HG02943 (cell line): Measurements from ENCODE around the gene IPO8.
"Not testable (repeated sequence)": the region's sequence is repeated elsewhere in the genome, so short reads cannot be mapped to it uniquely, and the experiment has no call there.

ENCODE experiments used
- ATAC-seq: cut with Tn5 transposase; IDR thresholded peaks from one replicate; pipeline ENCODE4 v1.9.1; 2021; ENCODE audit warnings: mild to moderate bottlenecking, low read depth, moderate library complexity; ENCODE audit not compliant: unreplicated experiment

The IPO8 gene

DNA sequence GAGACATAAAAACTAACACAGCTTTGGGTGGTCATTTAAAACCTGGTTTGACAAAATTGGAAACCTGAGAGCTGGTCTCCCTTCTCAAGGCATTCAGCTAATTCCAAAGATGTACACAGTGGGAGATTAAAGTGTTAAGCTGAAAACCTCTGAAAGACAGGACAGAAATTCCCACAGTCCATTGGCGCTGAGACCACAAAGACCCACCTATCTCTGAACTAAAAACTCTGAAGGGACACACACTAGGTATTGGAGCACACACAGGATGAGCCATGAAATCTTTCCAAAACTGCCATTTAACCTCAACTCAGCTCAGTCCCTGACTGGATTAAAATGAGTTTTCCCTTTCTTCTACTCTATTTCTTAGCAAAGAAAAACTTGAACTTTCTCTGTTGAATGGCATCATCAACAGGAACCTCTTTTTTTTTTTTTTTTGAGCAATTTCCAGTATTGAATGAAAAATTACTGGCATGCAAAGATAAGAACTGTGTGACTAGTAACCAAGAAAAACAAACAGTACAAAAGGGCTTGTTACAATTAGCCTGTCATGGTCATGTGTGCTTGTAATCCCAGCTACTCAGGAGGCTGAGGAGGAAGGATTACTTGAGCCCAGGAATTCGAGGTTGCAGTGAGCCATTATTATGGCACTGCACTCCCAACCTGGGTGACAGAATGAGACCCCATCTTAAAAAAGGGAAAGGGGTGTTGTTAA, 82.4 kb downstream of the IPO8 start:
- ATAC-seq: no peak

GRCh38 chr12:30610718-30611117, 85.0 kb downstream of the IPO8 start:
- ATAC-seq: no peak

DNA sequence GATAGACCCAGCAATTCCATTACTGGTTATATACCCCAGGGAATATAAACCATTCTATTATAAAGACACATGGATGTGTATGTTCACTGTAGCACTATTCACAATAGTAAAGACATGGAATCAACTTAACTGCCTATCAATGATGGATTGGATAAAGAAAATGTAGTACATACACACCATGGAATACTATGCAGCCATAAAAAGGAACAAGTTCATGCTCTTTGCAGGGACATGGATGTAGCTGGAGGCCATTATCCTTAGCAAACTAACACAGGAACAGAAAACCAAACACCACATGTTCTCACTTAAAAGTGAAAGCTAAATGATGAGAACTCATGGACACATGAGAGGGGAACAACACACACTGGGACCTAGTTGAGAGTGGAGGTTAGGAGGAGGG, 85.8 kb downstream of the IPO8 start:
- ATAC-seq: not testable (repeated sequence)

- ATAC-seq: not testable (repeated sequence)
Observed at GRCh38 chr12:30604302-30604701, 91.4 kb downstream of the IPO8 start.

- no peak for ATAC-seq
Observed at GRCh38 chr12:30603129-30603528, 92.5 kb downstream of the IPO8 start.

DNA sequence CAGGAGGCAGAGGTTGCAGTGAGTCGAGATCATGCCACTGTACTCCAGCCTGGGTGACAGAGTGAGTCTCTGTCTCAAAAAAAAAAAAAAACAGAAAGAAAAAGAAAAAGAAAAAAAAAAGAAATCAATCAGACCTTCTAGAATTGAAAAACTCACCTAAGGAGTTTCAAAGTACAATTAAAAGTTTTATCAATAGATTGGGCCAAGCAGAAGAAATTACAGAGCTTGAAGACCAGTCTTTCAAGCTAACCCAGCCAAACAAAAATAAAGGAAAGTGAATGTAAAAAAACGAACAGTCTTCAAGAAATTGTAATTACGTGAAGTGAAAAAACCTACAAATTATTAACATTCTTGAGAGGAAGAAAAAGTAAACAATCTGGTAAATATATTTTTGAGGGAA, 93.0 kb downstream of the IPO8 start:
- ATAC-seq: no peak

- no peak for ATAC-seq
Observed at GRCh38 chr12:30599608-30600007, 96.1 kb downstream of the IPO8 start.

GRCh38 chr12:30598889-30599288, 96.8 kb downstream of the IPO8 start:
- no peak for ATAC-seq

GRCh38 chr12:30595742-30596141, 99.9 kb downstream of the IPO8 start:
- no peak for ATAC-seq

- ATAC-seq: no peak
Observed at GRCh38 chr12:30594509-30594908, 101.2 kb downstream of the IPO8 start.

- ATAC-seq: not testable (repeated sequence)
Observed at GRCh38 chr12:30588572-30588971, 107.1 kb downstream of the IPO8 start.

DNA sequence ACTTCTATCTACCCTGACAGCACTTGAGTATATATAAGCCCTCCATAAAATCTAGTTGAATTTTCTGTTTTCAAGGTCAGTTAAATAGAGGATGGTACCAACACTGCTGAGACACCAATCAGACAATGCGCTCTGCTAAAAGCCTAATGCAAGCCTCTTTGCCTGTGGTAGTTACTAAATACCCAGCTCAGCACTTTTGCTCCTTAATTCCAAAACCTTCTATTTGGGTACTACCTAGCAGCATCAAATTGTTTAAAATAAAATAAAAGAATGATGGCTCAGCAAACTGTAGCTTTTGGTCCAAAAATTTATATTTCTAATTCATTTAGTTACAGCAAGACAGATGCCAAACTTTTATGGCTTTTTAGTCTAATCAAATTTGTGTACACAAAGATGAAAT, 107.9 kb downstream of the IPO8 start:
- no peak for ATAC-seq

DNA sequence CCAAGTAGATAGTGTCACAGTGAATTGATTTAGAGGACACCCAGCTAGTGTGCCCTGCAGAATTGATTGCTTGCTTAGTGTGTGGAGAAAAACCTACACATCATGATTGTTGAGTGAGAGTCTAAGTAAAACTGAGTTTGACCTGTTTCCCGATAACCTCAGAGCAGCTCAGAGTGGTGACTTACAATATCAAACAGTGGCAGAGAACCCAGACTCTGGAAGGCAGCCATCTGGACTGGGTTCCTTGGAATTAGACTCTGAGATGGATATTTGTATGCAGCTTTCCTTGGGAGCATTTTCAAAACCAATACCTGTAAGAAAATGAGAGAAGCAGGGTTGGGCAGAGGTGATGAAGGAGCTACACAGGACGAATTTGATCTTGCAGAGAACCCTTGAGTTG, 109.8 kb downstream of the IPO8 start:
- no peak for ATAC-seq

GRCh38 chr12:30582943-30583342, 112.7 kb downstream of the IPO8 start:
- ATAC-seq: no peak

GRCh38 chr12:30580344-30580743, 115.3 kb downstream of the IPO8 start:
- no peak for ATAC-seq
